RWPE2 (cell line): ENCODE measurements around the gene XRCC1.

ENCODE experiments used
- ATAC-seq: fragments of 200-7000 bp; cut with Tn5 transposase; 3 replicates; pipeline ENCODE4 v1.9.1; 2021; ENCODE audit warnings: low read depth
- DNase-seq: peaks from one replicate; pipeline ENCODE4 v3.0.0-alpha.2; 2020; ENCODE audit warnings: low spot score
- H3K27ac ChIP-seq: fragments of 450-650 bp; 2 replicates; pipeline ENCODE4 v1.5.1; 2017; ENCODE audit warnings: mild to moderate bottlenecking; ENCODE audit not compliant: poor library complexity, severe bottlenecking
- H3K27me3 ChIP-seq: fragments of 250-450 bp; sonication (Bioruptor Pico); 2 replicates; pipeline ENCODE4 v1.5.1; 2021; ENCODE audit warnings: mild to moderate bottlenecking, moderate library complexity; ENCODE audit not compliant: insufficient read depth, poor library complexity, severe bottlenecking
- H3K36me3 ChIP-seq: fragments of 250-450 bp; sonication (Bioruptor Pico); 2 replicates; pipeline ENCODE4 v1.5.1; 2020; ENCODE audit warnings: low read depth, mild to moderate bottlenecking, moderate library complexity
- H3K4me1 ChIP-seq: fragments of 250-450 bp; sonication (Bioruptor Pico); 2 replicates; pipeline ENCODE4 v1.5.1; 2021; ENCODE audit warnings: mild to moderate bottlenecking, moderate library complexity; ENCODE audit not compliant: insufficient read depth, poor library complexity, severe bottlenecking
- H3K4me3 ChIP-seq: fragments of 250-450 bp; sonication (Bioruptor Pico); 2 replicates; pipeline ENCODE4 v1.5.1; 2021; ENCODE audit warnings: mild to moderate bottlenecking, moderate library complexity; ENCODE audit not compliant: severe bottlenecking
- H3K9me3 ChIP-seq: fragments of 250-450 bp; sonication (Bioruptor Pico); 2 replicates; pipeline ENCODE4 v1.5.1; 2021; ENCODE audit warnings: mild to moderate bottlenecking, moderate library complexity; ENCODE audit not compliant: severe bottlenecking
- TF ChIP-seq, protein P1 (sequence below): fragments of 450-650 bp; IDR thresholded peaks from one replicate; pipeline ENCODE4 v1.5.1; 2017; ENCODE audit warnings: mild to moderate bottlenecking, moderate library complexity; ENCODE audit not compliant: poor library complexity, severe bottlenecking

Gene XRCC1

GRCh38 chr19:43546581-43546980, 28.7 kb downstream of the XRCC1 start:
- no peaks in the 10 kb centered on the region for H3K4me1 ChIP-seq
- no peak for DNase-seq
- TF ChIP-seq, protein P1, sequence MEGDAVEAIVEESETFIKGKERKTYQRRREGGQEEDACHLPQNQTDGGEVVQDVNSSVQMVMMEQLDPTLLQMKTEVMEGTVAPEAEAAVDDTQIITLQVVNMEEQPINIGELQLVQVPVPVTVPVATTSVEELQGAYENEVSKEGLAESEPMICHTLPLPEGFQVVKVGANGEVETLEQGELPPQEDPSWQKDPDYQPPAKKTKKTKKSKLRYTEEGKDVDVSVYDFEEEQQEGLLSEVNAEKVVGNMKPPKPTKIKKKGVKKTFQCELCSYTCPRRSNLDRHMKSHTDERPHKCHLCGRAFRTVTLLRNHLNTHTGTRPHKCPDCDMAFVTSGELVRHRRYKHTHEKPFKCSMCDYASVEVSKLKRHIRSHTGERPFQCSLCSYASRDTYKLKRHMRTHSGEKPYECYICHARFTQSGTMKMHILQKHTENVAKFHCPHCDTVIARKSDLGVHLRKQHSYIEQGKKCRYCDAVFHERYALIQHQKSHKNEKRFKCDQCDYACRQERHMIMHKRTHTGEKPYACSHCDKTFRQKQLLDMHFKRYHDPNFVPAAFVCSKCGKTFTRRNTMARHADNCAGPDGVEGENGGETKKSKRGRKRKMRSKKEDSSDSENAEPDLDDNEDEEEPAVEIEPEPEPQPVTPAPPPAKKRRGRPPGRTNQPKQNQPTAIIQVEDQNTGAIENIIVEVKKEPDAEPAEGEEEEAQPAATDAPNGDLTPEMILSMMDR, result no peak
- H3K27ac ChIP-seq, result no peak overlapping the region
- ATAC-seq, result no peak
- H3K36me3 ChIP-seq, result peaks cover 35% of the 10 kb centered on the region
- H3K9me3 ChIP-seq, result no peaks in the 10 kb centered on the region
- no peaks in the 10 kb centered on the region for H3K27me3 ChIP-seq
- H3K4me3 ChIP-seq, result no peak overlapping the region

GRCh38 chr19:43545981-43546380, 29.3 kb downstream of the XRCC1 start:
- Histone ChIP-seq H3K9me3 (no peaks in the 10 kb centered on the region), H3K4me1 (no peaks in the 10 kb centered on the region), H3K27me3 (no peaks in the 10 kb centered on the region), H3K4me3 (no peak overlapping the region), H3K36me3 (peaks cover 33% of the 10 kb centered on the region), H3K27ac (no peak overlapping the region)
- ATAC-seq (no peak), DNase-seq (no peak)
- TF ChIP-seq, protein P1, result no peak

DNA sequence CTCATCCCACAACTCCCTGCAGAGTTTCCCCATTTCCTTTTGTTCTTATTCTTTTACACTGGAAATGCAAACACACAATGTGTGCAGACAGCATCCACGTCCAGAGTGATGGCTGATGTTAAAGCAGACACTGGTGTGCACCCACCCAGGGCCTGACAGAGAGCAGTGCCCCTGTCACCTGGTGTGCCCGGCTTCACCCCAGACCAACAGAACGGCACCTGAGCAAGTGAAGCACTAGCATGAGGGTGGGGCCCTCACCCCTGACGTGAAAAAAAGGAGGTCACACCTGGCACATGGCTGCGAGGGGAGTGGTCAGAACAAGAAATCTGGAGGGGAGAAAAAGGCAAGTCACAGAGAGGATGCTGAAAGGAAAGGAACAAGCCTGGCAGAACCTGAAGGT, 30.1 kb downstream of the XRCC1 start:
- no peaks in the 10 kb centered on the region for H3K27me3 ChIP-seq
- H3K27ac ChIP-seq, result no peak overlapping the region
- ATAC-seq, result no peak
- H3K4me3 ChIP-seq, result no peak overlapping the region
- H3K36me3 ChIP-seq, result peaks cover 33% of the 10 kb centered on the region
- H3K9me3 ChIP-seq, result no peaks in the 10 kb centered on the region
- DNase-seq, result no peak
- H3K4me1 ChIP-seq, result no peaks in the 10 kb centered on the region
- TF ChIP-seq, protein P1, result no peak

DNA sequence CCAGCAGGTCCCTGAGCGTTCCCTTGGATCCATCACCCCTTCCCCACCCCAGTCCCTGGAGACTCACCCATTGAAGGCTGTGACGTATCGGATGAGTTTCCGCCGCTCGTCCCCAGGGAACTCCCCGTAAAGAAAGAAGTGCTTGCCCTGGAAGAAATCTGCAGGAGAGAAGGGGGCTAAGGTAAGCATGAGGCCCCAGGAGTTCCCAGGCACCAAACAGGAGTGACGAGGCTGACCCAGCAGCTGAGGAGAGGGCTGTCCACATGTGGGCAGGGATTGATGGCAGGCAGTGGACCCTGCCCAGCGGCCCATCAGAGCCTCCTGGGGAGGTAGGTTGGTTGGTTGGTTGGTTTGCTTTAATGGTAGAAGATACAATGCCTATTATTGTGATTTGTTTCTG, 31.2 kb downstream of the XRCC1 start:
- peaks cover 31% of the 10 kb centered on the region for H3K36me3 ChIP-seq
- no peak for ATAC-seq
- no peak overlapping the region for H3K4me3 ChIP-seq
- no peaks in the 10 kb centered on the region for H3K27me3 ChIP-seq
- TF ChIP-seq, protein P1, result no peak
- no peak overlapping the region for H3K27ac ChIP-seq
- DNase-seq, result no peak
- H3K4me1 ChIP-seq, result no peaks in the 10 kb centered on the region
- H3K9me3 ChIP-seq, result no peaks in the 10 kb centered on the region

DNA sequence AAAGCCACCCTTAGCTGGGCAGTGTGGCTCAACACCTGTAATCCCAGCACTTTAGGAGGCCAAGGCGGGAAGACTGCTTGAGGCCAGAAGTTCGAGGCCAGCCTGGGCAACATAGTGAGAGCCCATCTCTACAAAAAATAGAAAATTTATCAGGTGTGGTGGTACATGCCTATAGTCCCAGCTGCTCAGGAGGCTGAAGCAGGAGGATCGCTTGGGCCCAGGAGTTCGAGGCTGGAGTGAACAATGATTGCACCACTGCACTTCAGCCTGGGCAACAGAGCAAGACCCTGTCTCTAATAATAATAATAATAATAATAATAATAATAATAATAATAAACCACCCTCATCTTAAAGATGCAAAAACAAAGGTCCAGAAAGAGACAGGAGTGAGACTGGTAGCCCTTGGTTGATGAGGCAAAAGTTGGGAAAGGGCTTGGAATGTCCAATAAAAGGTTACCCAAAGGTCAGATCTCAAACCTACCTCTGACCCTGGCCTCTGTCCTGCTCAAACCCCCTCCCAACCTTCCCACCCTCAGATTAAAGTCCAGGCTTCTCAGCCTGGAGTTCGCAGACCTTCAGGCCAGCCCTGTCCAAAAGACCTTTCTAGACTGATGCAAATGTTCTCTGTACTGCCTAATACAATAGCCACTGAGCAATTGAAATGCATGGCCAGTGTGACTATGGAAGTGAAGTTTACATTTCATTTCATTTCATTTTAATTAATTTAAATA, 33.2 kb downstream of the XRCC1 start:
- TF ChIP-seq, protein P1, result no peak
- H3K36me3 ChIP-seq, result peaks cover 40% of the 10 kb centered on the region
- DNase-seq, result no peak

More for the DNA sequence above, 33.2 kb downstream of the XRCC1 start:
- no peaks in the 10 kb centered on the region for H3K4me1 ChIP-seq
- H3K4me3 ChIP-seq, result no peak overlapping the region
- H3K27me3 ChIP-seq, result no peaks in the 10 kb centered on the region
- H3K27ac ChIP-seq, result no peak overlapping the region
- no peak for ATAC-seq
- H3K9me3 ChIP-seq, result no peaks in the 10 kb centered on the region
